ENCODE data around the gene FAM13A. TPM values are rescaled to one million over a fixed set of nuclear protein-coding genes. Genes with fewer than 3 reads are reported as not detected.

FAM13A gene
- total and polyA plus RNA-seq, 2 donors (not counting 1 experiment from before 2014, with no cell fraction given) = 0.51 to 2.1 TPM

DNA sequence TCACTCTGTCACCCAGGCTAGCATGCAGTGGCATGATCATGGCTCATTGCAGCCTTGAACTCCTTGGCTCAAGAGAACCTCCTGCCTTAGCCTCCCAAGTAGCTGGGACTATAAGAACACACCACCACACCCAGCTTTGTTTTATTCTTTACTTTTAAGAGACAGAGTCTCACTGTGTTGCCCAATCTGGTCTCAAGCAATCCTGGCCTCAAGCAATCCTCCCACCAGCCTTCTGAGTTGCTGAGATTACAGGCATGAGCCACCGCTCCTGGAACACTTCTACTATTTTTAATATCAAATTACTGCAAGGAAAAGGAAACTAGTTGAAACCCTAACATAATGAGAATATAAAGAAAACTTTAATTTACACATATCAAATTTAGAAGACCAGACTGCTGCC lies 85.4 kb downstream of the FAM13A start:
- Histone ChIP-seq H3K36me3 (replicated peaks in 1 of 2; ENCODE audit: control extremely low read depth in 1 of 2, control insufficient read depth in 1 of 2, extremely low read depth in 1 of 2, insufficient read depth in 2 of 2, low read length in 1 of 2) (no peaks in the 10 kb centered on the region), H3K9ac (ENCODE audit: low read length) (no peak overlapping the region), H2AFZ (ENCODE audit: insufficient read depth, low read depth, low read length, poor library complexity, severe bottlenecking) (no peak overlapping the region), H3K4me2 (replicated peaks; ENCODE audit: low read depth, low read length, poor library complexity, severe bottlenecking) (no peak overlapping the region), H3K27ac (ENCODE audit: low read length in 2 of 2) (no peak overlapping the region), H3K79me2 (ENCODE audit: control insufficient read depth, insufficient read depth, low read length) (no peaks in the 10 kb centered on the region), H3K4me3 (ENCODE audit: control extremely low read depth in 1 of 5, extremely low read depth in 1 of 5, insufficient read depth in 1 of 5, low read depth in 2 of 5, low read length in 4 of 5) (no peak overlapping the region), H3K27me3 (replicated peaks in 1 of 4; ENCODE audit: control extremely low read depth in 1 of 4, control insufficient read depth in 3 of 4, insufficient read depth in 4 of 4, low read length in 3 of 4) (no peaks in the 10 kb centered on the region), H3K9me3 (ENCODE audit: control extremely low read depth in 1 of 3, control insufficient read depth in 2 of 3, insufficient read depth in 1 of 3, low read length in 2 of 3) (peaks cover 0 to 3% (median 0%) of the 10 kb centered on the region in 3 donors), H4K20me1 (ENCODE audit: control insufficient read depth, insufficient read depth, low read length, poor library complexity, severe bottlenecking) (no peaks in the 10 kb centered on the region), H3K4me1 (ENCODE audit: control insufficient read depth in 2 of 2, insufficient read depth in 2 of 2, low read length in 2 of 2) (no peaks in the 10 kb centered on the region)
- peaks cover 4% of the 10 kb centered on the region for H3K27me3 Mint-ChIP-seq
- no peak for TF ChIP-seq EZH2 (IDR thresholded peaks at IDR 0.05; ENCODE audit: borderline replicate concordance, insufficient read depth, low read depth, low read length, poor library complexity, severe bottlenecking)
- TF ChIP-seq, protein P1, sequence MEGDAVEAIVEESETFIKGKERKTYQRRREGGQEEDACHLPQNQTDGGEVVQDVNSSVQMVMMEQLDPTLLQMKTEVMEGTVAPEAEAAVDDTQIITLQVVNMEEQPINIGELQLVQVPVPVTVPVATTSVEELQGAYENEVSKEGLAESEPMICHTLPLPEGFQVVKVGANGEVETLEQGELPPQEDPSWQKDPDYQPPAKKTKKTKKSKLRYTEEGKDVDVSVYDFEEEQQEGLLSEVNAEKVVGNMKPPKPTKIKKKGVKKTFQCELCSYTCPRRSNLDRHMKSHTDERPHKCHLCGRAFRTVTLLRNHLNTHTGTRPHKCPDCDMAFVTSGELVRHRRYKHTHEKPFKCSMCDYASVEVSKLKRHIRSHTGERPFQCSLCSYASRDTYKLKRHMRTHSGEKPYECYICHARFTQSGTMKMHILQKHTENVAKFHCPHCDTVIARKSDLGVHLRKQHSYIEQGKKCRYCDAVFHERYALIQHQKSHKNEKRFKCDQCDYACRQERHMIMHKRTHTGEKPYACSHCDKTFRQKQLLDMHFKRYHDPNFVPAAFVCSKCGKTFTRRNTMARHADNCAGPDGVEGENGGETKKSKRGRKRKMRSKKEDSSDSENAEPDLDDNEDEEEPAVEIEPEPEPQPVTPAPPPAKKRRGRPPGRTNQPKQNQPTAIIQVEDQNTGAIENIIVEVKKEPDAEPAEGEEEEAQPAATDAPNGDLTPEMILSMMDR (IDR thresholded peaks at IDR 0.05) = no peak
- WGBS (ENCODE audit: insufficient coverage) = no CpG with 5 or more reads among the region's 1 CpG
- H3K27ac Mint-ChIP-seq = no peak overlapping the region
- CTCF ChIA-PET = no interaction called here
- no peaks in the 10 kb centered on the region for H3K9me3 Mint-ChIP-seq (ENCODE audit: insufficient read depth)
- POLR2A ChIA-PET = no interaction called here
- no peaks in the 10 kb centered on the region for H3K4me1 Mint-ChIP-seq
- no peak for ATAC-seq (ENCODE audit: low read depth)
- no peak overlapping the region for H3K4me3 Mint-ChIP-seq
- no peak for DNase-seq
- intact Hi-C loops (cut with micrococcal nuclease) = no loop called here

DNA sequence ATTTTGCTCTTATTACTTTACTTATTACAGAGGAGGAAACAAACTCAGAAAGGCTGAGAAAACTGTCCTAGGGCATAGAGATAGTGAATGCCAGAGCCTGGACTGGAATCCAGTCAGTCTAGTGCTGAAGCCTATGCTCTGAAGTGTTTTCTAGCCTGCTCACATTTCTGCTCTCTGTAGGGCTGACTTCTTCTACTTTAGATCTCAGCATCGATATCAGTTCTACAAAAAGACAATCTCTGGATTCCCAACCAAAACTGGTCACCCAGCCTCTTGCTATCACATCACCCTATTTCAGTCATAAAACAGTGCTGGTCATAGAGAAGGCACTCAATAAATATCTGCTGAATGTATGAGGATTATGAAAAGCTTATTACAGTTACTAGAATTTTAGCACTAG lies 87.2 kb downstream of the FAM13A start:
- Mint-ChIP-seq H3K27ac (no peak overlapping the region), H3K27me3 (no peaks in the 10 kb centered on the region), H3K9me3 (ENCODE audit: insufficient read depth) (no peaks in the 10 kb centered on the region), H3K4me3 (no peak overlapping the region), H3K4me1 (no peaks in the 10 kb centered on the region)
- ChIA-PET CTCF (no interaction called here), POLR2A (no interaction called here)
- intact Hi-C loops (cut with micrococcal nuclease) = no loop called here
- peaks cover 0 to 3% (median 0%) of the 10 kb centered on the region in 3 donors for H3K9me3 ChIP-seq (ENCODE audit: control extremely low read depth in 1 of 3, control insufficient read depth in 2 of 3, insufficient read depth in 1 of 3, low read length in 2 of 3)
- no peak overlapping the region for H3K4me2 ChIP-seq (replicated peaks; ENCODE audit: low read depth, low read length, poor library complexity, severe bottlenecking)
- no peak overlapping the region for H3K9ac ChIP-seq (ENCODE audit: low read length)
- no peaks in the 10 kb centered on the region for H4K20me1 ChIP-seq (ENCODE audit: control insufficient read depth, insufficient read depth, low read length, poor library complexity, severe bottlenecking)
- no peaks in the 10 kb centered on the region for H3K4me1 ChIP-seq (ENCODE audit: control insufficient read depth in 2 of 2, insufficient read depth in 2 of 2, low read length in 2 of 2)
- H3K79me2 ChIP-seq (ENCODE audit: control insufficient read depth, insufficient read depth, low read length) = no peaks in the 10 kb centered on the region
- no peak overlapping the region for H2AFZ ChIP-seq (ENCODE audit: insufficient read depth, low read depth, low read length, poor library complexity, severe bottlenecking)
- ATAC-seq (ENCODE audit: low read depth) (no peak), DNase-seq (no peak)
- 86% methylated on average over 1 of the region's 1 CpG for WGBS (ENCODE audit: insufficient coverage)
- no peaks in the 10 kb centered on the region for H3K27me3 ChIP-seq (replicated peaks in 1 of 4; ENCODE audit: control extremely low read depth in 1 of 4, control insufficient read depth in 3 of 4, insufficient read depth in 4 of 4, low read length in 3 of 4)
- no peak overlapping the region for H3K27ac ChIP-seq (ENCODE audit: low read length in 2 of 2)
- no peaks in the 10 kb centered on the region for H3K36me3 ChIP-seq (replicated peaks in 1 of 2; ENCODE audit: control extremely low read depth in 1 of 2, control insufficient read depth in 1 of 2, extremely low read depth in 1 of 2, insufficient read depth in 2 of 2, low read length in 1 of 2)
- H3K4me3 ChIP-seq (ENCODE audit: control extremely low read depth in 1 of 5, extremely low read depth in 1 of 5, insufficient read depth in 1 of 5, low read depth in 2 of 5, low read length in 4 of 5) = no peak overlapping the region
- TF ChIP-seq, protein P1 (IDR thresholded peaks at IDR 0.05) = no peak
- TF ChIP-seq EZH2 (IDR thresholded peaks at IDR 0.05; ENCODE audit: borderline replicate concordance, insufficient read depth, low read depth, low read length, poor library complexity, severe bottlenecking) = no peak
